SK-MEL-5 (cell line): ENCODE results near the gene MRRF. TPM values are rescaled to one million over a fixed set of nuclear protein-coding genes. Genes with fewer than 3 reads are reported as not detected.
A peak's percentile ranks its signal among the peaks of the same experiment; 100 is the strongest.

Source experiments
- DNase-seq: peaks from one replicate; pipeline ENCODE4 v3.0.0-alpha.2; 2016; ENCODE audit warnings: low read depth, low spot score
- in situ Hi-C: cut with HindIII; loops from 2 replicates; pipeline ENCODE4 v1.10.0; 2016; ENCODE audit warnings: low sequenced_read_pairs, high pct_unique_total_duplicates, low pct_unique_long_range_greater_than_20kb
- total RNA-seq: library from RNA; depleted of rRNA; stranded (reverse); fragments of >200 nt; shearing (Covaris generic); gene quantifications from 2 replicates; pipeline ENCODE4 v1.2.3, GENCODE V29; 2014

Gene MRRF
- total RNA-seq, 1 experiment from 2014 or later, result 94.4 TPM

- in situ Hi-C loops, result no loop called here
- DNase-seq, result no peak
Observed at GRCh38 chr9:122262073-122262472, 2.6 kb upstream of the MRRF start.

- peak; percentile 6 for DNase-seq
- in situ Hi-C loops, result no loop called here
Observed at GRCh38 chr9:122263699-122264349, 858 bp upstream of the MRRF start.

GRCh38 chr9:122265149-122265915 is 650 bp downstream of the MRRF start:
- in situ Hi-C loops, result no loop called here
- DNase-seq, result no peak

- no peak for DNase-seq
- in situ Hi-C loops, result no loop called here
Observed at GRCh38 chr9:122268041-122268814, 3.5 kb downstream of the MRRF start.

GRCh38 chr9:122274055-122274454 is 9.4 kb downstream of the MRRF start:
- in situ Hi-C loops, result no loop called here
- DNase-seq, result no peak

GRCh38 chr9:122276096-122276495 is 11.4 kb downstream of the MRRF start:
- in situ Hi-C loops, result no loop called here
- no peak for DNase-seq

- in situ Hi-C loops, result no loop called here
- DNase-seq, result no peak
Observed at GRCh38 chr9:122277285-122277897, 12.7 kb downstream of the MRRF start.

GRCh38 chr9:122281368-122281767 is 16.7 kb downstream of the MRRF start:
- in situ Hi-C loops, result no loop called here
- DNase-seq, result no peak

GRCh38 chr9:122286764-122287163 is 22.1 kb downstream of the MRRF start:
- DNase-seq, result no peak

GRCh38 chr9:122287214-122287720 is 22.6 kb downstream of the MRRF start:
- DNase-seq, result no peak
- in situ Hi-C loops, result no loop called here

More at GRCh38 chr9:122286764-122287163, 22.1 kb downstream of the MRRF start:
- in situ Hi-C loops, result no loop called here

GRCh38 chr9:122291458-122291857 is 26.8 kb downstream of the MRRF start:
- in situ Hi-C loops, result no loop called here

GRCh38 chr9:122294531-122294930 is 29.8 kb downstream of the MRRF start:
- no peak for DNase-seq
- in situ Hi-C loops, result no loop called here

More at GRCh38 chr9:122291458-122291857, 26.8 kb downstream of the MRRF start:
- DNase-seq, result no peak

GRCh38 chr9:122297512-122297911 is 32.8 kb downstream of the MRRF start:
- in situ Hi-C loops, result no loop called here
- no peak for DNase-seq

- no peak for DNase-seq
- in situ Hi-C loops, result no loop called here
Observed at GRCh38 chr9:122302237-122303093, 37.8 kb downstream of the MRRF start.

GRCh38 chr9:122307061-122307460 is 42.4 kb downstream of the MRRF start:
- in situ Hi-C loops, result no loop called here
- no peak for DNase-seq

GRCh38 chr9:122307925-122308324 is 43.2 kb downstream of the MRRF start:
- in situ Hi-C loops, result no loop called here

GRCh38 chr9:122309861-122310260 is 45.2 kb downstream of the MRRF start:
- no peak for DNase-seq
- in situ Hi-C loops, result no loop called here

More at GRCh38 chr9:122307925-122308324, 43.2 kb downstream of the MRRF start:
- DNase-seq, result no peak
